GM18867 (cell line): Measurements from ENCODE around the gene WRAP53.
A peak's percentile ranks its signal among the peaks of the same experiment; 100 is the strongest.
"Not testable (repeated sequence)": the region's sequence is repeated elsewhere in the genome, so short reads cannot be mapped to it uniquely, and the experiment has no call there.

Source experiments
- ATAC-seq: cut with Tn5 transposase; IDR thresholded peaks from one replicate; pipeline ENCODE4 v1.9.1; 2021; ENCODE audit warnings: mild to moderate bottlenecking, moderate library complexity; ENCODE audit not compliant: unreplicated experiment

The WRAP53 gene

GRCh38 chr17:7687908-7688807, at the start of gene WRAP53:
Gene WRAP53 (plus strand): TSS chr17:7688477. CDS start chr17:7688649, 172 bp downstream.
- ATAC-seq, result peak; percentile 72

- no peak for ATAC-seq
Observed at GRCh38 chr17:7640783-7641182, 47.5 kb upstream of the WRAP53 start.

DNA sequence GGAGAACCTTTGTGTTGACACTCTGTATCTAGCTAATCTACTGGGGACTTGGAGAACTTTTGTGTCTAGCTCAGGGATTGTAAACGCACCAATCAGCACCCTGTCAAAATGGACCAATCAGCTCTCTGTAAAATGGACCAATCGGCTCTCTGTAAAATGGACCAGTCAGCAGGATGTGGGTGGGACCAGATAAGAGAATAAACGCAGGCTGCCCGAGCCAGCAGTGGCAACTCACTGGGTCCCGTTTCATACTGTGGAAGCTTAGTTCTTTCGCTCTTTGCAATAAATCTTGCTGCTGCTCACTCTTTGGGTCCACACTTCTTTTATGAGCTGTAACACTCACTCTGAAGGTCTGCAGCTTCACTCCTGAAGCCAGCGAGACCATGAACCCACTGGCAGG, 46.6 kb upstream of the WRAP53 start:
- ATAC-seq, result not testable (repeated sequence)

DNA sequence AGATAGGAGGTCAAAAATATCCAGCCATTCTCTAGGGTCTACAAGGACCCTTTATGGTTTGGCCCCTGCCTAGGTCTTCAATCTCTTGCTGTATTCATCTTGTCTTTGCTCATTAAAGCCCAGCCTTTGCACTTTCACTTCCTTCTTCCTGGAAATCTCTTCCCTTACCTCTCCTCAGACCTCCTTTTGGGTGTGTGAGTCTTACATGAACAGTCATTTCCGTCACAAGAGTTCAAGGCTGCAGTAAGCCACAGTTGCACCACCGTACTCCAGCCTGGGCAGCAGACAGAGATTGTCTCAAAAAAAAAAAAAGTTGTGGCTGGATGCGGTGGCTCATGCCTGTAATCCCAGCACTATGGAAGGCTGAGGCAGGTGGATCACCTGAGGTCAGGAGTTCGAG, 43.5 kb upstream of the WRAP53 start:
- no peak for ATAC-seq

DNA sequence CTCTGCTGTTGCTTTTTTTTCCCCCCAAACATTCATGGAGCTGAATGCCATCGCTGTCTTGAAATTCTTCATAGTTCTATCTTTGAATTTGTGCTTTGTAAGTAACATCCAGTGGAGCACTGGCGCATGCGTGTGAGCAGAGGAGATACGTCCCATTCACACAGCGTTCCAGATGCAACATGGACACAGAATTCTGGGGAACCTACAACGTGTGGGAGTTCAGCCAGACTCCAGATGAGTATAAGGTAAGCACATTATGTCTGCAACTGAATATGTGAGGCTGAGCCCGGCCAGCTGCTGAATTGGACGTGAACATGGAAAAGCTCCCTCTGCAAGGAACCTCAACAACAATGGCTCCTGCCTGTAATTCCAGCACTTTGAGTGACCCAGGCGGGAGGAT, 41.8 kb upstream of the WRAP53 start:
- ATAC-seq, result no peak

DNA sequence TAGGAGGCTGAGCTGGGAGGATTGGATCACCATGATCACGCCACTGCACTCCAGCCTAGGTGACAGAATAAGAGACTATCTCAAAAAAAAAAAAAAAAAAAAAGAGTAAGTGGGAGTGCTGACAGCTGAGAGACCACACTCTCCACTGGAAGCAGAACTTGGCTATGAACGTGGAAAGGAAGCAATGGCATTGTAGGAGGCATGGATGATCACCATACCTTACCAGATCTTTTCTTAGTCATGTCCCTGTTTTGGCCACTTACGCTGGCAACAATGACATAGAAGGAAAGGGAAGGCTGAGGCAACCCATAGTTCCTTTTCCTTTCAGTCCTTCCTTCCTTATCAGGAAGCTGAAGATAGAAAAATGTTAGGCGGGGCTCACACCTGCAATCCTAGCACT, 41.3 kb upstream of the WRAP53 start:
- no peak for ATAC-seq

GRCh38 chr17:7650509-7651096, 37.7 kb upstream of the WRAP53 start, which contains the start of gene ATP1B2:
Gene ATP1B2 (plus strand): TSS chr17:7650926. CDS start chr17:7651519, 593 bp downstream.
- no peak for ATAC-seq

DNA sequence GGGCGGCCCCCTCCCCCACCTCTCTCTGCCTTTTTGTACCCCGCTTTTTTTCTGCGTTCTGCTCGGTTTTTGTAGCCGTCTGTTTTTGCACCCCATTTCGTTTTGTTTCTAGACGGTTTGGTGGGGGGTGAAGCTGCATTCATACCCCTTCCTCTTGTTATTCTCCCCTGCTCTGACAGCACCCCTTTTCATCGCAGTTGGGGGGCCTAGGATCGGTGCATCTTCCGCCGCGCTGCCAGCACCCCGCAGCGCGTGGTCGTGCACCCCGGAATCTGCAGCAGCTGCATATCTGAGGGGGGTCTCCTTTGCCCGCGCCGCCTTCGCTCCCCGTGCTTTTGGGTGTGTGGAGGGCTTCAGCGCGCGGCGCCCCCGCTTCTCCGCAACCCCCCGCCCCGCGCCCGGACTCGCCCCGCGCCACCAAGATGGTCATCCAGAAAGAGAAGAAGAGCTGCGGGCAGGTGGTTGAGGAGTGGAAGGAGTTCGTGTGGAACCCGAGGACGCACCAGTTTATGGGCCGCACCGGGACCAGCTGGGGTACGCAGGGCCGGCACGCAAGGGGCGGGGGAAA, 37.1 kb upstream of the WRAP53 start:
- no peak for ATAC-seq

DNA sequence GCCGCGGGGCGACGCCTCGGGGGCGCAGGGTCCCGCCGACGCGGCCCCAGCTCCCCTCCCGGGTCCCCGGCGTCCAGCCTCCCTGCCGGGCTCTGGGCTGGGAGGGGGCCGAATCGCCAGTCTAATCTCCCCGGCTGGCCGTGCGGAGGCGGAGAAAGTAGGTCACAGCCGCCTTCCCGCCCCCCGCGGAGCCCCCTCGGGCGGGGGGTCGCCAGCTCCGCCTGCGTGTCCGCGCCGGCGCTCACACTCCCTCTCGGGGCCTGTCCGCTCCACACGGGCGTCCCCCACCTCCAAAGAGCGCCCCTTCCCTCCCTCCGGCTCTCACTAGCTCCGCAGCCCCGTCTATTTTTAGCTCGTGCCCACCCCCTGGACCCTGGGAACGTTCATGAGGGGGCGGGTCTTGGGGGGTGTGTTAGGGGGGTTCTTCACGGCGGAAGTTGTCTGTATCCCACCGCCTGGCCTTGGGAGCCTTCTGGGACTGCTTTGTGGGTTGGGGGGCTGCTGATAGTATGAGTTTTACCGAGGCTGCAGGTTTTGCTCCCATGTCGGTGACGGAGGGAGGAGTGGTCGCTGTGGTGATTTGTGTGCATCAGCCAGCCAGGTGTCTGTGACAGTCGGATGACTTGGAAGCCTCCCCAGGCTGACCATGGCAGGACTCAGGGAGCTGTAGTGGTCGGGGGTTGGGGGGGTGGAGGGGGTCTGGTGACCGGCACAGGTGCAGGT, 36.5 kb upstream of the WRAP53 start:
- no peak for ATAC-seq

DNA sequence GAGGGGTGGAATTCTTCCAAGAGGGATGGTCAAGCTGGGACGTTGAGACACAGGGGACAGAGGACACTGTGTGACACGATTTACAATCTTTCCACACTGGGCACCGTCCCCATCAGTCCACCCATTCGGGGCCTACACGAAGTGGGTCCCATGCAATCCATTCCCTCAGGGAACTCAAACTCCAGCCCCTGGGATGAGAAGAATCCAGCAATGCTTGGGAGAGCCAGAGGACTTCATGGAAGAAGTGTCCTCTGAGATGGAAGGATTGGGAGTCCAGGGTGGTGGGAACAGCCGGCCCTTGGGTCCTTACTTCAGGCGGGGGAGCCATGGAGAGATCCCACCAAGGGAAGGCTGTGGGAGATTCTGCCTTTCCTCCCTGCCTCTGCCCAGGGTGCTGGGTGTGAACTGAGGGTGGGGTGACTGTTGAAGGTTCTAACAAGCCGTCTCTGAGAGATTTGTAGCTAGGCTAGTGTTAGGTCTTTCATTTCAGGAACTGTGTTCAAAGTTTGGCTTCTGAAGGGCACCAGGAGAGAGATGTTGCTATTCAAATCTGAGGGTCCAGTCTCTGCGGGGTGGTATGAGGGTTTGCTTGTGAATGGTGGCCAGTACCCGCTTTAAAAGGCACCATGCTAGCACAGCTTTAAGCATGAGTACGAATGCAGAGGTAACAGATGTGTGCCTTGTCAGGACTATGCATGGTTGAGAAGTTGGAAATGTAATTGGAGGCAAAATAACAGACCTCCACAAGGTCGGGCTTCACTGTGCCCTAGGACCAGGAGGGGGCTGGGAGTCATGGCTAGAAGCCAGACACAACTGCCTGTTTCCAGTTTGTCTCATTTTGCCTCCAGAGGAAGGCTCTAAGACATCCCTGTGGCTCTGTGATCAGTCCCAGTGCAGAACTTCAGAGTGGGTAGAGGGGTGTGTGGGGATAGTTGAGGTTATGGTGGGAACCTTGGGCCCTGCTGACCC, 35.6 kb upstream of the WRAP53 start:
- no peak for ATAC-seq

- ATAC-seq, result no peak
Observed at GRCh38 chr17:7654832-7655540, 33.3 kb upstream of the WRAP53 start.

DNA sequence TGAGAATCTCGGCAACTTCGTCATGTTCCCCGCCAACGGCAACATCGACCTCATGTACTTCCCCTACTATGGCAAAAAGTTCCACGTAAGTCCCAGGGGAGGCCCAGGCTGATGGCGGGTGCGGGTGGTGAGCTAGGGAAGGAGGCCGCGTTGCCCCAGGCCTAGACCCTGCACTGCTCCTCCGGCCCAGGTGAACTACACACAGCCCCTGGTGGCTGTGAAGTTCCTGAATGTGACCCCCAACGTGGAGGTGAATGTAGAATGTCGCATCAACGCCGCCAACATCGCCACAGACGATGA, 32.8 kb upstream of the WRAP53 start:
- no peak for ATAC-seq

- no peak for ATAC-seq
Observed at GRCh38 chr17:7656958-7657609, 31.2 kb upstream of the WRAP53 start.

DNA sequence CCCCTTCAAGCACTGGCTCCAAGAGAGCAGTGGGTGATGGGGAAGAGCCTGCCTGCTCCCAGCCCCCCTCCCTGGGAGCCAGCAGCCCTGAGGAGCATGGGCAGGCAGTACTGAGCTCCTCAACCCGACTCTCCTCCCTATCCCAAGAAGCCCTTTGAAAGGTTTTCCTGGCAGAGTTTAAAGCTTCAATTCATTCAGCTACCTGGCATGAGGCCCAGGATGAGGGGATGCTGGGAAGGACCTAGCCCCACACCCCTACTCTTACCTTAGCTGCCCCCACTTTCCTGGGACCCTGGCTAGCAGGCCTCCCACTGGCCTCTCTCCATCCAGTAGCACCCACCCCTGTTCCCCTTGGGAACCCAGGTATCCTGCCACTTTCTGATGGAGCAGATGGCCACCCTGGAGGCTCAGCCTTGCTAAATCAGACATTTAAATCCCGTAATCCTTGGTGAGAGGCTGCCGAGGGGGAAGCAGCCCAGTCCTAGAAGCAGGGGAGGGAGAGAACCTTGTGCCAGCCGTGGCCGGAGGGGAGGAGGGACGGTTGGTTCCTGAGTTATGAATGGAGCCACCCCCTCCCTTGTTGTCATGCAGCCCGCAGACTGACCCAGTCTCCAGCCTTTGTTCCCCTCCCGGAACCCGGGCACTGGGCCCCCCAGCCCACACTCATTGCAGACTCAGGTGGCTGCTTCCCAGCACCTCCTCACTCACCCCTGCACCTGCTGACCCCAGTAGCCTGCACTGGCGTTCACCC, 20.4 kb upstream of the WRAP53 start:
- no peak for ATAC-seq

DNA sequence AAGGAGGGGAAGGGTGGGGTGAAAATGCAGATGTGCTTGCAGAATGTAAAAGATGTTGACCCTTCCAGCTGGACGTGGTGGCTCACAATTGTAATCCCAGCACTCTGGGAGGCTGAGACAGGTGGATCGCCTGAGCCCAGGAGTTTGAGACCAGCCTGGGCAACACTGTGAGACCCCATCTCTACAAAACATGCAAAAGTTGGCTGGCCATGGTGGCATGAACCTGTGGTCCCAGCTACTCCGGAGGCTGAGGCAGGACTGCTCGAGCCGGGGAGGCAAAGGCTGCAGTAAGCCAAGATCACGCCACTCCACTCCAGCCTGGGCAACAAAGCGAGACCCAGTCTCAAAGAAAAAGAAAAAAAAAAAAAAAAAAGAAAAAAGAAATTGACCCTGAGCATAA, 19.8 kb upstream of the WRAP53 start:
- ATAC-seq, result no peak

DNA sequence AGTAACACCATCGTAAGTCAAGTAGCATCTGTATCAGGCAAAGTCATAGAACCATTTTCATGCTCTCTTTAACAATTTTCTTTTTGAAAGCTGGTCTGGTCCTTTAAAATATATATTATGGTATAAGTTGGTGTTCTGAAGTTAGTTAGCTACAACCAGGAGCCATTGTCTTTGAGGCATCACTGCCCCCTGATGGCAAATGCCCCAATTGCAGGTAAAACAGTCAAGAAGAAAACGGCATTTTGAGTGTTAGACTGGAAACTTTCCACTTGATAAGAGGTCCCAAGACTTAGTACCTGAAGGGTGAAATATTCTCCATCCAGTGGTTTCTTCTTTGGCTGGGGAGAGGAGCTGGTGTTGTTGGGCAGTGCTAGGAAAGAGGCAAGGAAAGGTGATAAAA, 15.0 kb upstream of the WRAP53 start:
- no peak for ATAC-seq

DNA sequence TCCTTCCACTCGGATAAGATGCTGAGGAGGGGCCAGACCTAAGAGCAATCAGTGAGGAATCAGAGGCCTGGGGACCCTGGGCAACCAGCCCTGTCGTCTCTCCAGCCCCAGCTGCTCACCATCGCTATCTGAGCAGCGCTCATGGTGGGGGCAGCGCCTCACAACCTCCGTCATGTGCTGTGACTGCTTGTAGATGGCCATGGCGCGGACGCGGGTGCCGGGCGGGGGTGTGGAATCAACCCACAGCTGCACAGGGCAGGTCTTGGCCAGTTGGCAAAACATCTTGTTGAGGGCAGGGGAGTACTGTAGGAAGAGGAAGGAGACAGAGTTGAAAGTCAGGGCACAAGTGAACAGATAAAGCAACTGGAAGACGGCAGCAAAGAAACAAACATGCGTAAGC, 13.3 kb upstream of the WRAP53 start:
- no peak for ATAC-seq

DNA sequence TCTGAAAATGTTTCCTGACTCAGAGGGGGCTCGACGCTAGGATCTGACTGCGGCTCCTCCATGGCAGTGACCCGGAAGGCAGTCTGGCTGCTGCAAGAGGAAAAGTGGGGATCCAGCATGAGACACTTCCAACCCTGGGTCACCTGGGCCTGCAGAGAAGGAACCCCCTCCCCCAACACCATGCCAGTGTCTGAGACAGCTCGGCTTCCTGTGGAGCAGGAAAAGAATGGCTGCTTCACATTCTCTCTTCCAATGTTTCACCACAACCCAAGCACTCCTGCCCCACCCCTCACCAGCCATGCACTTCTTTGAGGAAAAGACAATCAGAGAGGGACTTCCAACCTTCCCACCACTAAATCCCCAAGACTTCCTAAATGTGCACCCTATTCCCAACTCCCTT, 11.7 kb upstream of the WRAP53 start:
- no peak for ATAC-seq
